ENCODE data around the gene WNT3A. TPM values are rescaled to one million over a fixed set of nuclear protein-coding genes. Genes with fewer than 3 reads are reported as not detected.

The WNT3A gene
- total and polyA plus RNA-seq, 10 donors: not detected

DNA sequence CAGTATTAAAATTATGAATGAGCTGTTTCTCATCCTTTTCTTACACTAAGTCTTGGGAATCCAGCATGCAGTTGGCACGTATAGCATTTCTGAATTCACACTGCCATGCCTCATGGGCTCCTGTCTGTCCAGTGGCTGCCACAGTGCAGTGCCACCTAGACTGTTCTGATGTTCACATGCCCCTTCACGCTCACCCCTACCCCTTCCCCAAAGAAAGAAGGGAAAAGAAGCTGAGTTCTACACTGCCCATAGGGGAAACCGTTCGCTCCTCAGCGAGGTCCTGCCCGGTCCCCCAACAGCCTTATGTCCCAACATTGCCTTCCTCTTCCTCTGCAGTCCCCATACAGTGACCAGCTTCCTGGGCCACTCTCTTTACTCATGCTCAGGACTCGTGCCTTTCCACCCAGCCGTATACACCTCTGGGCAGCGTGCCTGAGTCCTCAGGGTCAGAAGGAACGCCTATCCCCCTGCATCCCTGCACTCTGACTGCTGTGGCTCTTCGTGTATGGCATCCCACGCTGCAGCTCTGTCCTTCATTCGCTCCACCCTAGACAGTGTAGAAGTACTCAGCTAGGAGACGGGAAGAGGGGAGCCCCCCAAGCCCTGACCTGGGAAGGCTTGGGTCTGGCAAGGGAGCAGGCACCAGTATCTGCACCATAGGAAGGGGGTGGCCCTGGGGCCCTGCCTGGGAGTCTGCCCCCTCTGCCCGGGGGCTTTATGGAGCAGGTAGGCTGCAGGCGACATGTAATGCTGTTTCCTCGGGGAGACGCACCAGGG is 51.6 kb downstream of the WNT3A start:
- intact Hi-C loops (cut with DNase I; ENCODE audit: low total_unique reads): no loop called here
- no peak overlapping the region for H3K27ac ChIP-seq
- H3K36me3 ChIP-seq: no peaks in the 10 kb centered on the region
- WGBS, 5 donors: 45 to 55% (median 51%) methylated on average over 14 to 18 of the region's 18 CpGs
- TF ChIP-seq, protein P1, sequence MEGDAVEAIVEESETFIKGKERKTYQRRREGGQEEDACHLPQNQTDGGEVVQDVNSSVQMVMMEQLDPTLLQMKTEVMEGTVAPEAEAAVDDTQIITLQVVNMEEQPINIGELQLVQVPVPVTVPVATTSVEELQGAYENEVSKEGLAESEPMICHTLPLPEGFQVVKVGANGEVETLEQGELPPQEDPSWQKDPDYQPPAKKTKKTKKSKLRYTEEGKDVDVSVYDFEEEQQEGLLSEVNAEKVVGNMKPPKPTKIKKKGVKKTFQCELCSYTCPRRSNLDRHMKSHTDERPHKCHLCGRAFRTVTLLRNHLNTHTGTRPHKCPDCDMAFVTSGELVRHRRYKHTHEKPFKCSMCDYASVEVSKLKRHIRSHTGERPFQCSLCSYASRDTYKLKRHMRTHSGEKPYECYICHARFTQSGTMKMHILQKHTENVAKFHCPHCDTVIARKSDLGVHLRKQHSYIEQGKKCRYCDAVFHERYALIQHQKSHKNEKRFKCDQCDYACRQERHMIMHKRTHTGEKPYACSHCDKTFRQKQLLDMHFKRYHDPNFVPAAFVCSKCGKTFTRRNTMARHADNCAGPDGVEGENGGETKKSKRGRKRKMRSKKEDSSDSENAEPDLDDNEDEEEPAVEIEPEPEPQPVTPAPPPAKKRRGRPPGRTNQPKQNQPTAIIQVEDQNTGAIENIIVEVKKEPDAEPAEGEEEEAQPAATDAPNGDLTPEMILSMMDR (IDR thresholded peaks at IDR 0.05 in 8 of 11, conservative IDR thresholded peaks at IDR 0.05 in 3 of 11): no peak
- TF ChIP-seq POLR2A (IDR thresholded peaks at IDR 0.05) (no peak), POLR2AphosphoS5 (IDR thresholded peaks at IDR 0.05) (no peak)
- H3K4me1 ChIP-seq: peaks cover 0 to 25% (median 19%) of the 10 kb centered on the region in 6 donors
- peaks cover 26 to 83% (median 56%) of the 10 kb centered on the region in 7 donors for H3K27me3 ChIP-seq (replicated peaks in 1 of 7)
- no peak for DNase-seq
- peaks cover 0 to 10% (median 0%) of the 10 kb centered on the region in 8 donors for H3K9me3 ChIP-seq
- peak overlapping the region in 1 of 8 donors; percentile 63 for H3K4me3 ChIP-seq

DNA sequence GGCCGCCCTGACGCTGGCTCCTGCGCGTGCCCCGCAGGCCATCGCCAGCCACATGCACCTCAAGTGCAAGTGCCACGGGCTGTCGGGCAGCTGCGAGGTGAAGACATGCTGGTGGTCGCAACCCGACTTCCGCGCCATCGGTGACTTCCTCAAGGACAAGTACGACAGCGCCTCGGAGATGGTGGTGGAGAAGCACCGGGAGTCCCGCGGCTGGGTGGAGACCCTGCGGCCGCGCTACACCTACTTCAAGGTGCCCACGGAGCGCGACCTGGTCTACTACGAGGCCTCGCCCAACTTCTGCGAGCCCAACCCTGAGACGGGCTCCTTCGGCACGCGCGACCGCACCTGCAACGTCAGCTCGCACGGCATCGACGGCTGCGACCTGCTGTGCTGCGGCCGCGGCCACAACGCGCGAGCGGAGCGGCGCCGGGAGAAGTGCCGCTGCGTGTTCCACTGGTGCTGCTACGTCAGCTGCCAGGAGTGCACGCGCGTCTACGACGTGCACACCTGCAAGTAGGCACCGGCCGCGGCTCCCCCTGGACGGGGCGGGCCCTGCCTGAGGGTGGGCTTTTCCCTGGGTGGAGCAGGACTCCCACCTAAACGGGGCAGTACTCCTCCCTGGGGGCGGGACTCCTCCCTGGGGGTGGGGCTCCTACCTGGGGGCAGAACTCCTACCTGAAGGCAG is 52.3 kb downstream of the WNT3A start:
- Histone ChIP-seq H3K9me3 (peaks cover 0 to 7% (median 0%) of the 10 kb centered on the region in 8 donors), H3K27ac (no peak overlapping the region), H3K4me1 (peaks cover 0 to 25% (median 19%) of the 10 kb centered on the region in 6 donors), H3K4me3 (peak overlapping the region in 7 of 8 donors; percentile 16 to 63 (median 30)), H3K27me3 (replicated peaks in 1 of 7) (peaks cover 26 to 83% (median 63%) of the 10 kb centered on the region in 7 donors), H3K36me3 (no peaks in the 10 kb centered on the region)
- no peak for TF ChIP-seq POLR2AphosphoS5 (IDR thresholded peaks at IDR 0.05)
- WGBS, 5 donors: 5 to 25% (median 11%) methylated on average over 11 to 66 of the region's 66 CpGs
- DNase-seq: peak; percentile 83
- intact Hi-C loops (cut with DNase I; ENCODE audit: low total_unique reads): no loop called here

DNA sequence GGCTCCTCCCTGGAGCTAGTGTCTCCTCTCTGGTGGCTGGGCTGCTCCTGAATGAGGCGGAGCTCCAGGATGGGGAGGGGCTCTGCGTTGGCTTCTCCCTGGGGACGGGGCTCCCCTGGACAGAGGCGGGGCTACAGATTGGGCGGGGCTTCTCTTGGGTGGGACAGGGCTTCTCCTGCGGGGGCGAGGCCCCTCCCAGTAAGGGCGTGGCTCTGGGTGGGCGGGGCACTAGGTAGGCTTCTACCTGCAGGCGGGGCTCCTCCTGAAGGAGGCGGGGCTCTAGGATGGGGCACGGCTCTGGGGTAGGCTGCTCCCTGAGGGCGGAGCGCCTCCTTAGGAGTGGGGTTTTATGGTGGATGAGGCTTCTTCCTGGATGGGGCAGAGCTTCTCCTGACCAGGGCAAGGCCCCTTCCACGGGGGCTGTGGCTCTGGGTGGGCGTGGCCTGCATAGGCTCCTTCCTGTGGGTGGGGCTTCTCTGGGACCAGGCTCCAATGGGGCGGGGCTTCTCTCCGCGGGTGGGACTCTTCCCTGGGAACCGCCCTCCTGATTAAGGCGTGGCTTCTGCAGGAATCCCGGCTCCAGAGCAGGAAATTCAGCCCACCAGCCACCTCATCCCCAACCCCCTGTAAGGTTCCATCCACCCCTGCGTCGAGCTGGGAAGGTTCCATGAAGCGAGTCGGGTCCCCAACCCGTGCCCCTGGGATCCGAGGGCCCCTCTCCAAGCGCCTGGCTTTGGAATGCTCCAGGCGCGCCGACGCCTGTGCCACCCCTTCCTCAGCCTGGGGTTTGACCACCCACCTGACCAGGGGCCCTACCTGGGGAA is 53.0 kb downstream of the WNT3A start:
- Histone ChIP-seq H3K4me3 (peak overlapping the region in 7 of 8 donors; percentile 16 to 63 (median 30)), H3K36me3 (no peaks in the 10 kb centered on the region), H3K27ac (no peak overlapping the region), H3K27me3 (replicated peaks in 1 of 7) (peaks cover 26 to 86% (median 70%) of the 10 kb centered on the region in 7 donors), H3K9me3 (no peaks in the 10 kb centered on the region), H3K4me1 (peaks cover 0 to 25% (median 19%) of the 10 kb centered on the region in 6 donors)
- intact Hi-C loops (cut with DNase I; ENCODE audit: low total_unique reads): no loop called here
- DNase-seq: peak; percentile 84
- TF ChIP-seq POLR2A (IDR thresholded peaks at IDR 0.05) (no peak), POLR2AphosphoS5 (IDR thresholded peaks at IDR 0.05) (no peak)
- TF ChIP-seq, protein P1 (IDR thresholded peaks at IDR 0.05 in 8 of 11, conservative IDR thresholded peaks at IDR 0.05 in 3 of 11): no peak
- WGBS, 5 donors: 6 to 16% (median 7%) methylated on average over 18 to 33 of the region's 33 CpGs

DNA sequence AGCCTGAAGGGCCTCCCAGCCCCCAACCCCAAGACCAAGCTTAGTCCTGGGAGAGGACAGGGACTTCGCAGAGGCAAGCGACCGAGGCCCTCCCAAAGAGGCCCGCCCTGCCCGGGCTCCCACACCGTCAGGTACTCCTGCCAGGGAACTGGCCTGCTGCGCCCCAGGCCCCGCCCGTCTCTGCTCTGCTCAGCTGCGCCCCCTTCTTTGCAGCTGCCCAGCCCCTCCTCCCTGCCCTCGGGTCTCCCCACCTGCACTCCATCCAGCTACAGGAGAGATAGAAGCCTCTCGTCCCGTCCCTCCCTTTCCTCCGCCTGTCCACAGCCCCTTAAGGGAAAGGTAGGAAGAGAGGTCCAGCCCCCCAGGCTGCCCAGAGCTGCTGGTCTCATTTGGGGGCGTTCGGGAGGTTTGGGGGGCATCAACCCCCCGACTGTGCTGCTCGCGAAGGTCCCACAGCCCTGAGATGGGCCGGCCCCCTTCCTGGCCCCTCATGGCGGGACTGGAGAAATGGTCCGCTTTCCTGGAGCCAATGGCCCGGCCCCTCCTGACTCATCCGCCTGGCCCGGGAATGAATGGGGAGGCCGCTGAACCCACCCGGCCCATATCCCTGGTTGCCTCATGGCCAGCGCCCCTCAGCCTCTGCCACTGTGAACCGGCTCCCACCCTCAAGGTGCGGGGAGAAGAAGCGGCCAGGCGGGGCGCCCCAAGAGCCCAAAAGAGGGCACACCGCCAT is 53.8 kb downstream of the WNT3A start:
- TF ChIP-seq POLR2A (IDR thresholded peaks at IDR 0.05): no peak
- Histone ChIP-seq H3K4me3 (peak overlapping the region in 5 of 8 donors; percentile 26 to 63 (median 32)), H3K4me1 (peaks cover 0 to 25% (median 19%) of the 10 kb centered on the region in 6 donors), H3K36me3 (no peaks in the 10 kb centered on the region), H3K9me3 (no peaks in the 10 kb centered on the region), H3K27ac (no peak overlapping the region), H3K27me3 (replicated peaks in 1 of 7) (peaks cover 26 to 90% (median 77%) of the 10 kb centered on the region in 7 donors)
- intact Hi-C loops (cut with DNase I; ENCODE audit: low total_unique reads): no loop called here
- DNase-seq: peak; percentile 63
- 10 to 19% (median 14%) methylated on average over 23 to 34 of the region's 34 CpGs for WGBS, 5 donors

Data from spleen (tissue), 11 donors.